HG02852 (cell line): ENCODE results near the gene HDAC10.
"Not testable (repeated sequence)": the region's sequence is repeated elsewhere in the genome, so short reads cannot be mapped to it uniquely, and the experiment has no call there.

Experiments used
- ATAC-seq: cut with Tn5 transposase; IDR thresholded peaks from one replicate; pipeline ENCODE4 v1.9.1; 2021; ENCODE audit warnings: mild to moderate bottlenecking, moderate library complexity; ENCODE audit not compliant: unreplicated experiment

HDAC10 gene

GRCh38 chr22:50285568-50286229 lies 34.6 kb upstream of the HDAC10 start:
- no peak for ATAC-seq

- ATAC-seq: no peak
Measured at GRCh38 chr22:50284479-50284878, 33.4 kb upstream of the HDAC10 start.

- no peak for ATAC-seq
Measured at GRCh38 chr22:50283821-50284220, 32.8 kb upstream of the HDAC10 start.

- no peak for ATAC-seq
Measured at GRCh38 chr22:50282361-50283155, 31.5 kb upstream of the HDAC10 start.

- ATAC-seq: no peak
Measured at GRCh38 chr22:50281957-50282356, 30.9 kb upstream of the HDAC10 start.

GRCh38 chr22:50281384-50281760 lies 30.3 kb upstream of the HDAC10 start:
- ATAC-seq: no peak

GRCh38 chr22:50280708-50281383 lies 29.8 kb upstream of the HDAC10 start:
- no peak for ATAC-seq

- ATAC-seq: no peak
Measured at GRCh38 chr22:50280022-50280707, 29.1 kb upstream of the HDAC10 start.

- ATAC-seq: no peak
Measured at GRCh38 chr22:50278956-50279619, 28.0 kb upstream of the HDAC10 start.

GRCh38 chr22:50278461-50278860 lies 27.4 kb upstream of the HDAC10 start:
- no peak for ATAC-seq

- no peak for ATAC-seq
Measured at GRCh38 chr22:50277761-50278160, 26.7 kb upstream of the HDAC10 start.

- ATAC-seq: peak; percentile 55
Measured at GRCh38 chr22:50276143-50276542, 25.1 kb upstream of the HDAC10 start.

- ATAC-seq: no peak
Measured at GRCh38 chr22:50275181-50276055, 24.4 kb upstream of the HDAC10 start.

GRCh38 chr22:50274771-50275170 lies 23.7 kb upstream of the HDAC10 start:
- no peak for ATAC-seq

GRCh38 chr22:50274311-50274710 lies 23.2 kb upstream of the HDAC10 start:
- no peak for ATAC-seq

- ATAC-seq: not testable (repeated sequence)
Measured at GRCh38 chr22:50273781-50274180, 22.7 kb upstream of the HDAC10 start.

GRCh38 chr22:50273352-50273751 lies 22.3 kb upstream of the HDAC10 start:
- not testable (repeated sequence) for ATAC-seq

- ATAC-seq: no peak
Measured at GRCh38 chr22:50272044-50272802, 21.2 kb upstream of the HDAC10 start.

- no peak for ATAC-seq
Measured at GRCh38 chr22:50271519-50271970, 20.5 kb upstream of the HDAC10 start.
